Measurements from ENCODE around the gene THSD4.

Gene THSD4

DNA sequence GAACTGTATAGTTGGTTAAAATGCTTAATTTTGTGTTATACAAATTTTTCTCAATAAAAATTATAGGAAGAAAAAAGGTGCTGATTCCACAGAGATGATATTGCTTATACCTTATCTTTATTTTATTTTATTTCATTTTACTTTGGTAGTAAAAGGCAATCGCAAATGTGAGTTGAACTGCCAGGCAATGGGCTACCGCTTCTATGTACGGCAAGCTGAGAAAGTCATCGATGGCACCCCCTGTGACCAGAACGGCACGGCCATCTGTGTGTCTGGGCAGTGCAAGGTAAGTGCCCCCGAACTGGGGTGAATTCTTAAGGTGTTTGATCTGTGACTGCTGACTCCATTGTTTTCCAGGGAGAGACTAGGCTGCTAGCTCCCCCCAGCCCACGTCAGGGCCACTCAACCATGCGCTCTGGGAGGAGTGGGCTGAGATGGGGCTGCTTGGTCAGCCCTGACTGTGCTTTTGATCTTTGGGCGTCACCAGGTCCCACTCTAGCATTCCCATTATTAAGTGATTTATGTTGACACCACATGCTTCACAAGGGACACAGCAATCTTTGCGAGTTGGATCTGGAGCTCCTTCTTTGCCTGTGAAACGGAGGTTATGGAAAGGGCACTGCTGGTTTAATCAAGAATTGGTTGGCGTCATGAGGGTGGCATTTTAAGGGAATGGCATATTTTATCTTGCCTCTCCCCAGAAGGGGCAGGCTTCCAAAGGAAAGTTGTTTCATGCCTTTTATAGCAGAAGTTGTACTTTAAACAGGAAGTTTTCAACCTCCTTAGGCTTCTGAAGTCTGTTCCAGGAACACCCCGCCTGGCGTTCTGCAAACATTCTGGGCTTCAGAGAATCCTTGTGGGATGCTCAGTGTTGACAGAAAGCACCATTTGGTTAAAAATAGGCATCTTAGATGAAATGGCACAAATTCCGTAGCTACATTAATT lies 296.5 kb downstream of the THSD4 start:
- no peak for DNase-seq (ENCODE audit: low read depth in 1 of 2, low spot score in 1 of 2)
- Histone ChIP-seq H3K27ac (replicated peaks) (no peak overlapping the region), H3K4me3 (replicated peaks; ENCODE audit: insufficient read depth, low read length) (no peak overlapping the region), H3K27me3 (ENCODE audit: insufficient read depth, poor library complexity, severe bottlenecking) (no peaks in the 10 kb centered on the region)
- TF ChIP-seq, protein P1, sequence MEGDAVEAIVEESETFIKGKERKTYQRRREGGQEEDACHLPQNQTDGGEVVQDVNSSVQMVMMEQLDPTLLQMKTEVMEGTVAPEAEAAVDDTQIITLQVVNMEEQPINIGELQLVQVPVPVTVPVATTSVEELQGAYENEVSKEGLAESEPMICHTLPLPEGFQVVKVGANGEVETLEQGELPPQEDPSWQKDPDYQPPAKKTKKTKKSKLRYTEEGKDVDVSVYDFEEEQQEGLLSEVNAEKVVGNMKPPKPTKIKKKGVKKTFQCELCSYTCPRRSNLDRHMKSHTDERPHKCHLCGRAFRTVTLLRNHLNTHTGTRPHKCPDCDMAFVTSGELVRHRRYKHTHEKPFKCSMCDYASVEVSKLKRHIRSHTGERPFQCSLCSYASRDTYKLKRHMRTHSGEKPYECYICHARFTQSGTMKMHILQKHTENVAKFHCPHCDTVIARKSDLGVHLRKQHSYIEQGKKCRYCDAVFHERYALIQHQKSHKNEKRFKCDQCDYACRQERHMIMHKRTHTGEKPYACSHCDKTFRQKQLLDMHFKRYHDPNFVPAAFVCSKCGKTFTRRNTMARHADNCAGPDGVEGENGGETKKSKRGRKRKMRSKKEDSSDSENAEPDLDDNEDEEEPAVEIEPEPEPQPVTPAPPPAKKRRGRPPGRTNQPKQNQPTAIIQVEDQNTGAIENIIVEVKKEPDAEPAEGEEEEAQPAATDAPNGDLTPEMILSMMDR (IDR thresholded peaks at IDR 0.05; ENCODE audit: insufficient read depth, low read length), result no peak
- no peak for TF ChIP-seq GABPA (IDR thresholded peaks at IDR 0.05; ENCODE audit: low read depth)
- TF ChIP-seq, protein P2, sequence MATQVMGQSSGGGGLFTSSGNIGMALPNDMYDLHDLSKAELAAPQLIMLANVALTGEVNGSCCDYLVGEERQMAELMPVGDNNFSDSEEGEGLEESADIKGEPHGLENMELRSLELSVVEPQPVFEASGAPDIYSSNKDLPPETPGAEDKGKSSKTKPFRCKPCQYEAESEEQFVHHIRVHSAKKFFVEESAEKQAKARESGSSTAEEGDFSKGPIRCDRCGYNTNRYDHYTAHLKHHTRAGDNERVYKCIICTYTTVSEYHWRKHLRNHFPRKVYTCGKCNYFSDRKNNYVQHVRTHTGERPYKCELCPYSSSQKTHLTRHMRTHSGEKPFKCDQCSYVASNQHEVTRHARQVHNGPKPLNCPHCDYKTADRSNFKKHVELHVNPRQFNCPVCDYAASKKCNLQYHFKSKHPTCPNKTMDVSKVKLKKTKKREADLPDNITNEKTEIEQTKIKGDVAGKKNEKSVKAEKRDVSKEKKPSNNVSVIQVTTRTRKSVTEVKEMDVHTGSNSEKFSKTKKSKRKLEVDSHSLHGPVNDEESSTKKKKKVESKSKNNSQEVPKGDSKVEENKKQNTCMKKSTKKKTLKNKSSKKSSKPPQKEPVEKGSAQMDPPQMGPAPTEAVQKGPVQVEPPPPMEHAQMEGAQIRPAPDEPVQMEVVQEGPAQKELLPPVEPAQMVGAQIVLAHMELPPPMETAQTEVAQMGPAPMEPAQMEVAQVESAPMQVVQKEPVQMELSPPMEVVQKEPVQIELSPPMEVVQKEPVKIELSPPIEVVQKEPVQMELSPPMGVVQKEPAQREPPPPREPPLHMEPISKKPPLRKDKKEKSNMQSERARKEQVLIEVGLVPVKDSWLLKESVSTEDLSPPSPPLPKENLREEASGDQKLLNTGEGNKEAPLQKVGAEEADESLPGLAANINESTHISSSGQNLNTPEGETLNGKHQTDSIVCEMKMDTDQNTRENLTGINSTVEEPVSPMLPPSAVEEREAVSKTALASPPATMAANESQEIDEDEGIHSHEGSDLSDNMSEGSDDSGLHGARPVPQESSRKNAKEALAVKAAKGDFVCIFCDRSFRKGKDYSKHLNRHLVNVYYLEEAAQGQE (IDR thresholded peaks at IDR 0.05; ENCODE audit: insufficient replicate concordance, low read depth), result no peak
- no peak for TF ChIP-seq SPI1 (IDR thresholded peaks at IDR 0.05; ENCODE audit: borderline replicate concordance, low read depth)
- no peak for TF ChIP-seq POLR2AphosphoS5 (IDR thresholded peaks at IDR 0.05; ENCODE audit: low read depth)

DNA sequence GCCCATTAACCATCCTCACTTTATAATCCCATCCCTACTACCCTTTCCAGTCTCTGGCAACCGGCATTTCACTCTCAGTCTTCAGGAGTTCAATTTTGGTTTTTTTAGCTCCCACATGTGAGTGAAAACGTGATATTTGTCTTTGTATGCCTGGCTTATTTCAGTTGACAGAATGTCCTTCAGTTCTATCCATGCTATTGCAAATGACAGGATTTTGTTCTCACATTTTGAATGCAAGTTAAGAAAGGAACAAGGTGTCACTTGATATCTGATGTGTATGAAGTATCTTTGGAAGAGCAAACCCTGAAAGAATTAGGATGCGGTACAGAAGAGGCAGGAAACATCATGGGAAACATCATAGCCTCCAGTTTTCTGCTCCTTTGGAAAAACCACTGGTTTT lies 298.1 kb downstream of the THSD4 start:
- TF ChIP-seq, protein P2 (IDR thresholded peaks at IDR 0.05; ENCODE audit: insufficient replicate concordance, low read depth), result no peak
- TF ChIP-seq, protein P1 (IDR thresholded peaks at IDR 0.05; ENCODE audit: insufficient read depth, low read length), result no peak
- TF ChIP-seq POLR2AphosphoS5 (IDR thresholded peaks at IDR 0.05; ENCODE audit: low read depth) (no peak), SPI1 (IDR thresholded peaks at IDR 0.05; ENCODE audit: borderline replicate concordance, low read depth) (no peak), GABPA (IDR thresholded peaks at IDR 0.05; ENCODE audit: low read depth) (no peak)
- no peak overlapping the region for H3K4me3 ChIP-seq (replicated peaks; ENCODE audit: insufficient read depth, low read length)
- no peak for DNase-seq (ENCODE audit: low read depth in 1 of 2, low spot score in 1 of 2)
- H3K27me3 ChIP-seq (ENCODE audit: insufficient read depth, poor library complexity, severe bottlenecking), result no peaks in the 10 kb centered on the region
- no peak overlapping the region for H3K27ac ChIP-seq (replicated peaks)

DNA sequence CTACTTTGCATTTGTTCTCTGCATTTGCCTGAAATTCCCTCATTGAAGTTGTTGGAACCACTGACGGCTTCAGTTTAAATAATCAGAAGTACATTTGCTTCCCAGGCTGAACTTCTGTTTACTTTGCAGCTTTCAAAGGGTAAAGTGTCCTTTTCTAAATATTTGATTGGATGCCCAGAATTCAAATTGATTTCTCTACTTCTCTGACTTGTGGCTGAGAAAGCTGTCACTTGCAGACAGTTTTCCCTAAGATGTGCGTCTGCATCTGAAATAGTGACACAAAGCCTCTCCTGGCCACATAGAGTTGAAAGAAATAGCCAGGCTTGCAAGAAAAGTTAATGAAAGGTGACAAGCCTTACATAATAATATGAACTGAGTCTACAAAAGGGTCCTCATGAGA lies 299.6 kb downstream of the THSD4 start:
- no peak overlapping the region for H3K27ac ChIP-seq (replicated peaks)
- H3K4me3 ChIP-seq (replicated peaks; ENCODE audit: insufficient read depth, low read length), result no peak overlapping the region
- no peak for DNase-seq (ENCODE audit: low read depth in 1 of 2, low spot score in 1 of 2)
- H3K27me3 ChIP-seq (ENCODE audit: insufficient read depth, poor library complexity, severe bottlenecking), result no peaks in the 10 kb centered on the region
- TF ChIP-seq, protein P2 (IDR thresholded peaks at IDR 0.05; ENCODE audit: insufficient replicate concordance, low read depth), result no peak
- TF ChIP-seq SPI1 (IDR thresholded peaks at IDR 0.05; ENCODE audit: borderline replicate concordance, low read depth) (no peak), GABPA (IDR thresholded peaks at IDR 0.05; ENCODE audit: low read depth) (no peak), POLR2AphosphoS5 (IDR thresholded peaks at IDR 0.05; ENCODE audit: low read depth) (no peak)
- TF ChIP-seq, protein P1 (IDR thresholded peaks at IDR 0.05; ENCODE audit: insufficient read depth, low read length), result no peak

Data from HL-60 (cell line).